Uterus (tissue), 2 donors: ENCODE data around the gene OPCML.

Experiments used
- CTCF ChIP-seq, 4 experiments: fragments of 200-600 bp in 2 of 4; fragments of 450-650 bp in 2 of 4; sonication (generic) in 2 of 4; IDR thresholded peaks; one replicate each; pipeline ENCODE4 v1.5.1; 2016 to 2019; ENCODE audit warnings: antibody characterized with exemption in 4 of 4, mild to moderate bottlenecking in 2 of 4, moderate library complexity in 1 of 4
- POLR2A ChIP-seq, 2 donors: fragments of 450-650 bp; IDR thresholded peaks; one replicate each; pipeline ENCODE4 v1.6.1; 2016; ENCODE audit warnings: antibody characterized with exemption in 2 of 2, mild to moderate bottlenecking in 1 of 2, moderate library complexity in 1 of 2

- TF ChIP-seq CTCF (IDR thresholded peaks at IDR 0.05) (no peak), POLR2A (IDR thresholded peaks at IDR 0.05) (no peak)
These were observed 1057.3 kb downstream of the OPCML start for GRCh38 chr11:132475026-132475425.
